GM18868 (cell line): Measurements from ENCODE around the gene TBL2.
"Not testable (repeated sequence)": the region's sequence is repeated elsewhere in the genome, so short reads cannot be mapped to it uniquely, and the experiment has no call there.

Source experiments
- ATAC-seq: cut with Tn5 transposase; IDR thresholded peaks from one replicate; pipeline ENCODE4 v1.9.1; 2021; ENCODE audit warnings: mild to moderate bottlenecking, moderate library complexity; ENCODE audit not compliant: unreplicated experiment

Gene TBL2, protein sequence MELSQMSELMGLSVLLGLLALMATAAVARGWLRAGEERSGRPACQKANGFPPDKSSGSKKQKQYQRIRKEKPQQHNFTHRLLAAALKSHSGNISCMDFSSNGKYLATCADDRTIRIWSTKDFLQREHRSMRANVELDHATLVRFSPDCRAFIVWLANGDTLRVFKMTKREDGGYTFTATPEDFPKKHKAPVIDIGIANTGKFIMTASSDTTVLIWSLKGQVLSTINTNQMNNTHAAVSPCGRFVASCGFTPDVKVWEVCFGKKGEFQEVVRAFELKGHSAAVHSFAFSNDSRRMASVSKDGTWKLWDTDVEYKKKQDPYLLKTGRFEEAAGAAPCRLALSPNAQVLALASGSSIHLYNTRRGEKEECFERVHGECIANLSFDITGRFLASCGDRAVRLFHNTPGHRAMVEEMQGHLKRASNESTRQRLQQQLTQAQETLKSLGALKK

GRCh38 chr7:73578342-73579128 lies at the start of gene TBL2:
TSS of gene TBL2 (minus strand) at chr7:73578579. CDS start at chr7:73578549, 30 bp downstream.
- ATAC-seq = peak; percentile 87

DNA sequence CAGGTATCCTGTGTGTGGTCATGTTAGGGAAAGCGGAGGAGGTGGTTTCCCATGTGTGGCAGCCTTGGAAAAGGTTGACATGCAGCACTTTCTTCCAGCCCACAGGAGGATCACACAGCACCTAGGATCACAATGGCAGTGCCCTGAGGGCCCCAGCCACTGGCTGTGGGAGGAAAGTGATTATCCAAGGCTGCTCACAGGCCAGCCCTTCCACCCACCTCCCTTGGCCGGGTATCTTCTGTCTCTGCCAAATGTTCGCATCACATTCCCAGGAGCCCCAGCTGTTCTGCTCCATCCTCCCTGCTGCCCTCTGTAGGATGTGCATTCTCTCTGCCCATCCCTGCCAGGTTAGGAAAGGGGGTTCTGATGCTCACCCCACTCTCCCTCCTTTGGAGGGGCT lies 48.4 kb upstream of the TBL2 start:
- ATAC-seq = no peak

GRCh38 chr7:73625276-73625675 lies 46.9 kb upstream of the TBL2 start:
- ATAC-seq = no peak

DNA sequence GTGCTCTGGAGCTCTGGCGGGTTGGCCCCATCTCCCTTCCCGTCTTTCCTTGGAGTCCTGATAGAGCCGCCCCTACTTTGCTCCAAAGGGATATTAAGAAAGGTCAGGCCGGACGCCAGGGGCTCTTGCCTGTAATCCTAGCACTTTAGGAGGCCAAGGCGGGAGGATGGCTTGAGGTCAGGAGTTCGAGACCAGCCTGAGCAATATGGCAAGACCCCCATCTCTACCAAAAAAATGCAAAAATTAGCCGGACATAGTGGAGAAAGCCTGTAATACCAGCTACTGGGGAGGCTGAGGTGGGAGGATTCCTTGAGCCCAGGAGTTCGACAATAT lies 46.3 kb upstream of the TBL2 start:
- no peak for ATAC-seq

DNA sequence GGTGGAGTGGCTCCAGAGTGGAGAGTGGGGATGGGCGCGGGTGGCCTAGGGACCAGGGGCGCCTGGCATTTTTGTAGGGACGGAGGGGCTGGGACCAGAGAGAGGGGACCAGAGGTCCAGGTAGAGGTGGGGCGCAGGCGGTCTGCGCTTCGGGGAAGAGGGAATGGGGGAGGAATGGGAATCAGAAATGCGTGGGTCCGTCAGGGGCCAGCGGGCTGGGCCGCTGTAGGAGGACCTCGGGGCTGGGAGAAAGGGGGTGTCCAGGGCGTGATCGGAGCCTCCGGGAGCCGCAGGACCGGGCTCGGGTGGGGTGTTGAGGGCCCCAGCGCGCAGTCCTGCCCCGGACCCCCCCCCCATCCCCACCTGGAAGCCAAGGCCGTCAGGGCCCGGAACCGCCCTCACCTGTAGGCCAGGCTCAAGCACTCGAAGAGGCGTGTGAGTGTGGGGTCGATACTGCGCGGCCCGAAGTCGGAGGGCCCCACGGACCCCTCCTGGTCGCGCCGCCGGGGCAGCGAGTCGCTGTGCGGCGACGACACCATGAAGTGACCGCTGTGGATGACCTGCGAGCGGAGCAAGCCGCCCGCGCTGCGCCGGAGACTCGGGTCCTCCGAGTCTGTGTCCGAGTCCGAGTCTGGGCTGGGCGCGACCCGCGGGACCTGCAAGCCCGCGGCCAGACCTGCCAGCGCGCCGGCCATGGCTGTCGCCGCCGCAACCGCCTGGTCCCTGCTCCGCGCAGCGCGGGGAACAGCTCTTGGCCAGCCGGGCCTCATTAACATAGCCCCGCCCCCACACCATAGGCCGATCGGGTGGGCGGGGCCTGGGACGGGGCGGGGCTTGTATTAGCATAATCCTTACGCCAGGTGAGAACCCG lies 45.7 kb upstream of the TBL2 start, which contains the start of gene MLXIPL:
MLXIPL (minus strand) TSS at position 725 of the 871 bp plus-strand sequence; CDS start at position 695, 30 bp downstream.
- ATAC-seq = no peak

DNA sequence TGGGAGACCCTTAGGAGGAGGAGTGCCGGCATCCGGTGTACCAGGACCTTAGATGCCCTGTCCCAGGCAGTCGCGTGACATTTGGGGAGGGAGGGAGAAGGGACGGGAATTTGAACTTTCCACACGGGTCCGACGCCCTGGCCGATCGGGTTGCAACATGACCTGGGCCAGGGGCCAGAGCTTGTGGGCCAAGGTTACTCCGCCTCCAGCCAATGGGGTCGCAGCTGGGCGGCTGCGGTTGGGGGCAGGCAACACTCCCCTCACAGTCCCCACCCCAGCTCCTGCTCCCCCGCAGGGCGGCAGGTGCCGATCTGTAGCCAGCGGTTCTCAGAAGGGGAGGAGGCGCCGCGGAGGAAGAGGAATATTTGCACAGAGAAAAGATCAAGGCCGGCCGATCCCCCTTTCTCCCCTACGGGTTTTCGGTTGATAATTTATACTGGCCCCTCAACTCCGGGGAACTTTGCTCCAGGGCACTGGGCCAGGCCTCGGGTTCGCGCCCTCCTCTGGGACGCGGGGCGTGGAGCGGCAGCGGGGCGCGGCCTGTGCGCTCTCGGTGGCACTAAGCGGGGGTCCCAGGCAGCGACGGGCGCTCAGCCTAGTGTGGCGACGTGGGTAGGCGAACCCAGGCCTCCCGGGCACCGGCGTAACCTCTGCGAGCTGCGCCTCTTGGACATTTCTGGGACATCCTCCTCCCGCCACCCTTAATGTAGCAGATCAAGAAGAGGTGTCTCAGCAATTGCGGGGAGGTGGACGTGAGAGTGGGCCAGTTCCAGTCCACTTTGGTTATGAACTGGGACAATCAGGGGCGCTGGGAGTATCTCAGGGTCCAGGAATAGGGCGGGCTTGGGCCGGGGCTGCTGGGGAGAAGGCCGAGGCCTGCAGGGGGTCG lies 44.8 kb upstream of the TBL2 start:
- no peak for ATAC-seq

- ATAC-seq = no peak
Measured at GRCh38 chr7:73622527-73622908, 44.1 kb upstream of the TBL2 start.

DNA sequence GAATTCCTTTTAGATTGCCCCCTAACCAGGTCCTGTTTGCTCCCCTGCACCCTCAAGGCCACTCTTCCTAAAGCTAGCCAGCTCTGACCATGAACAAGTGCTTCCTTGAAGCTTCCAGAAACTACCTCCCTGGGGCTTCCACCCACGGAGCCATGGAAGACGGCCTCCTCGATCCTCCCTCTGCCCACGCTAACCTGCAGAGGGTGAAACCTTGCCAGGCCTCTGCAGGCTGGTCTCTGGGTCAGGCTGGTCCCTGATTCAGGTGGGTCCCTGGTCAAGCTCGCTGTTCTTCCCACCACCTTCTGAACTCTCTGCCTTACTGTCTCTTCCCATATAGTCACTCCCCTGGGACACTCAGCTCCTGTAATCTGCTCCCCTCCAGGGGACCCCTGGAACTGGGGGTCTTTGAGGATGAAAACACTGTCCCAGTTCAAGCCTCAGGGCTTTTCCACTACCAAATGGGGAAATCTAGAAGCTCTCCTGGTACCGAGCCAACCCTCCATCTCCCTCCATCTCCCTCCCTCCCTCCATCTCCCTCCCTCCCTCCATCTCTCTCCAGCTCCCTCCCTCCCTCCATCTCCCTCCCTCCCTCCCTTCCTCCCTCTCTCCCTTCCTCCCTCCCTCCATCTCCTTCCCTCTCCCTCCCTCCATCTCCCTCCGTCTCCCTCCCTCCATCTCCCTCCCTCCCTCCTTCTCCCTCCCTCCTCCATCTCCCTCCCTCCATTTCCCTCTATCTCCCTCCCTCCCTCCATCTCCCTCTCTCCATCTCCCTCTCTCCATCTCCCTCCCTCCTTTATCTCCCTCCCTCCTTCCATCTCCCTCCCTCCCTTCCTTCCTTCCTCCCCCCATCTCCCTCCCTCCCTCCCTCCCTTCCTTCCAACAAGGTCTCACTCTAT lies 43.0 kb upstream of the TBL2 start:
- no peak for ATAC-seq

DNA sequence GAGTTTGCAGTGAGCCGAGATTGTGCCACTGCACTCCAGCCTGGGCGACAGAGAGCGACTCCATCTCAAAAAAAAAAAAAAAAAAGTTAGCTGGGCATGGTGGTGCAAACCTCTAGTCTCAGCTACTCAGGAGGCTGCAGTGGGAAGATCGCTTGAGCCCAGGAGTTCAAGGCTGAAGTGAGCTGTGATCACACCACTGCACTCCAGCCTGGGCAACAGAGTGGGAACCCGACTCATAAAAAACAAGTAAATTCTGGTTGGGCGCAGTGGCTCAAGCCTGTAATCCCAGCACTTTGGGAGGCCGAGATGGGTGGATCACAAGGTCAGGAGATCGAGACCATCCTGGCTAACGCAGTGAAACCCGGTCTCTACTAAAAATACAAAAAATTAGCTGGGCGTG lies 41.0 kb upstream of the TBL2 start:
- not testable (repeated sequence) for ATAC-seq

- no peak for ATAC-seq
Measured at GRCh38 chr7:73618538-73618937, 40.2 kb upstream of the TBL2 start.

GRCh38 chr7:73617520-73617919 lies 39.1 kb upstream of the TBL2 start:
- ATAC-seq = not testable (repeated sequence)

GRCh38 chr7:73615886-73616285 lies 37.5 kb upstream of the TBL2 start:
- no peak for ATAC-seq

GRCh38 chr7:73614937-73615336 lies 36.6 kb upstream of the TBL2 start:
- ATAC-seq = not testable (repeated sequence)

GRCh38 chr7:73613954-73614735 lies 35.8 kb upstream of the TBL2 start:
- ATAC-seq = no peak

GRCh38 chr7:73612598-73613269 lies 34.4 kb upstream of the TBL2 start:
- no peak for ATAC-seq

- no peak for ATAC-seq
Measured at GRCh38 chr7:73611017-73611555, 32.7 kb upstream of the TBL2 start.

- no peak for ATAC-seq
Measured at GRCh38 chr7:73610105-73610504, 31.7 kb upstream of the TBL2 start.

- ATAC-seq = not testable (repeated sequence)
Measured at GRCh38 chr7:73607692-73607983, 29.3 kb upstream of the TBL2 start.
